A673 (cell line): ENCODE measurements around the gene TERB1. TPM values are rescaled to one million over a fixed set of nuclear protein-coding genes. Genes with fewer than 3 reads are reported as not detected.

Experiments used
- BruUV-seq: library from RNA; stranded (reverse); fragments of 400-500 nt; replicated peaks from 2 replicates; lab custom pipeline; 2021; lab: Mats Ljungman, UMichigan
- CTCF ChIA-PET: fragments of 300-600 bp; sonication (Branson Sonifier 250); formaldehyde crosslinking; loops from one replicate; lab custom pipeline; 2022; ENCODE audit warnings: antibody characterized with exemption; lab: Charles Lee
- POLR2A ChIA-PET: fragments of 300-600 bp; sonication (Branson Sonifier 250); formaldehyde crosslinking; loops from one replicate; lab custom pipeline; 2022; ENCODE audit warnings: antibody characterized with exemption; ENCODE audit not compliant: low non-redundant PET; lab: Charles Lee
- DNase-seq: peaks from one replicate; pipeline ENCODE4 v3.0.0-alpha.2; 2015; ENCODE audit warnings: low spot score
- H3K27ac ChIP-seq: fragments of 200-600 bp; sonication (generic); 2 replicates; pipeline ENCODE4 v1.5.1; 2016; ENCODE audit warnings: mixed run types, low read depth, mild to moderate bottlenecking, mixed read lengths, antibody characterized with exemption, low read length; ENCODE audit not compliant: poor library complexity, severe bottlenecking
- H3K27me3 ChIP-seq: fragments of 200-600 bp; sonication (generic); replicated peaks from 2 replicates; pipeline ENCODE4 v1.6.1; 2017; ENCODE audit warnings: mixed run types, low read depth, mild to moderate bottlenecking, mixed read lengths, antibody characterized with exemption, low read length; ENCODE audit not compliant: insufficient read depth, poor library complexity
- H3K36me3 ChIP-seq: fragments of 200-600 bp; sonication (generic); 2 replicates; pipeline ENCODE4 v1.6.1; 2016; ENCODE audit warnings: mixed run types, mild to moderate bottlenecking, mixed read lengths, antibody characterized with exemption, low read length; ENCODE audit not compliant: insufficient read depth, poor library complexity, severe bottlenecking
- H3K4me1 ChIP-seq: fragments of 200-600 bp; sonication (generic); 2 replicates; pipeline ENCODE4 v1.6.1; 2017; ENCODE audit warnings: mixed run types, mild to moderate bottlenecking, mixed read lengths, antibody characterized with exemption, low read length; ENCODE audit not compliant: insufficient read depth, poor library complexity, severe bottlenecking
- H3K4me3 ChIP-seq: fragments of 200-600 bp; sonication (generic); 2 replicates; pipeline ENCODE4 v1.5.1; 2016; ENCODE audit warnings: low read depth, mixed run types, mild to moderate bottlenecking, mixed read lengths, low read length; ENCODE audit not compliant: poor library complexity, severe bottlenecking
- H3K9me3 ChIP-seq: fragments of 200-600 bp; sonication (generic); 2 replicates; pipeline ENCODE4 v1.6.1; 2016; ENCODE audit warnings: mixed run types, low read depth, mild to moderate bottlenecking, mixed read lengths, antibody characterized with exemption, low read length; ENCODE audit not compliant: poor library complexity, severe bottlenecking
- CTCF ChIP-seq: fragments of 300-800, 200-600 bp; sonication (generic); conservative IDR thresholded peaks from 2 replicates; pipeline ENCODE4 v1.5.1; 2017; ENCODE audit warnings: low read depth, mild to moderate bottlenecking, antibody characterized with exemption, low read length, moderate library complexity, mixed read lengths
- EZH2 ChIP-seq: fragments of 200-600 bp; sonication (generic); IDR thresholded peaks from 2 replicates; pipeline ENCODE4 v1.6.1; 2017; ENCODE audit warnings: borderline replicate concordance, low read depth, mild to moderate bottlenecking, mixed read lengths, antibody characterized with exemption, low read length; ENCODE audit not compliant: poor library complexity, severe bottlenecking
- intact Hi-C: fragments of 100-400 bp; cut with micrococcal nuclease; formaldehyde crosslinking; loops from one replicate; pipeline ENCODE4 v1.10.0; 2022; ENCODE audit not compliant: unreplicated experiment
- total RNA-seq: library from RNA; stranded (reverse); gene quantifications from 2 replicates; pipeline ENCODE4 v1.2.3, GENCODE V29; 2021

TERB1 gene
- total RNA-seq, 1 experiment from 2014 or later, result not detected

GRCh38 chr16:66786551-66786950 lies 14.8 kb downstream of the TERB1 start:
- ChIA-PET POLR2A (no interaction called here), CTCF (no interaction called here)
- H3K4me3 ChIP-seq, result no peak overlapping the region
- H3K9me3 ChIP-seq, result no peaks in the 10 kb centered on the region
- TF ChIP-seq EZH2, result no peak
- no peak for TF ChIP-seq CTCF
- peaks cover 5% of the 10 kb centered on the region for H3K27me3 ChIP-seq
- no peak overlapping the region for H3K27ac ChIP-seq
- H3K36me3 ChIP-seq, result no peaks in the 10 kb centered on the region
- DNase-seq, result no peak
- H3K4me1 ChIP-seq, result no peaks in the 10 kb centered on the region
- intact Hi-C loops, result no loop called here
- BruUV-seq, result no TSS peak

- intact Hi-C loops, result no loop called here
- H3K9me3 ChIP-seq, result no peaks in the 10 kb centered on the region
- ChIA-PET POLR2A (no interaction called here), CTCF (interaction anchor here (1.1 kb wide), 1 partner anchor 54 kb away, joined by 3 read pairs; the partner anchor contains the start of gene NAE1)
- H3K36me3 ChIP-seq, result no peaks in the 10 kb centered on the region
- no peaks in the 10 kb centered on the region for H3K27me3 ChIP-seq
- no peaks in the 10 kb centered on the region for H3K4me1 ChIP-seq
- no TSS peak for BruUV-seq
- DNase-seq, result no peak
- H3K4me3 ChIP-seq, result no peak overlapping the region
- H3K27ac ChIP-seq, result no peak overlapping the region
- TF ChIP-seq CTCF, result no peak
- no peak for TF ChIP-seq EZH2
Observed at GRCh38 chr16:66776457-66776856, 24.9 kb downstream of the TERB1 start.

GRCh38 chr16:66774981-66775380 lies 26.4 kb downstream of the TERB1 start:
- DNase-seq, result no peak
- no peaks in the 10 kb centered on the region for H3K4me1 ChIP-seq
- intact Hi-C loops, result no loop called here
- H3K27ac ChIP-seq, result no peak overlapping the region
- no peaks in the 10 kb centered on the region for H3K9me3 ChIP-seq
- BruUV-seq, result no TSS peak
- TF ChIP-seq EZH2, result no peak
- no peaks in the 10 kb centered on the region for H3K36me3 ChIP-seq
- H3K4me3 ChIP-seq, result no peak overlapping the region
- CTCF ChIA-PET, result interaction anchor here (0.5 to 1.0 kb wide), 2 partner anchors 10 to 56 kb away, joined by 3 to 7 read pairs; partner anchors contain the start of gene NAE1
- no peaks in the 10 kb centered on the region for H3K27me3 ChIP-seq
- POLR2A ChIA-PET, result no interaction called here

- Histone ChIP-seq H3K27me3 (no peaks in the 10 kb centered on the region), H3K27ac (no peak overlapping the region), H3K4me1 (no peaks in the 10 kb centered on the region), H3K4me3 (no peak overlapping the region), H3K9me3 (no peaks in the 10 kb centered on the region), H3K36me3 (no peaks in the 10 kb centered on the region)
- DNase-seq, result no peak
- BruUV-seq, result no TSS peak
- intact Hi-C loops, result no loop called here
- CTCF ChIA-PET, result no interaction called here
- POLR2A ChIA-PET, result no interaction called here
- TF ChIP-seq EZH2, result no peak
- no peak for TF ChIP-seq CTCF
Observed at GRCh38 chr16:66758086-66758485, 43.3 kb downstream of the TERB1 start.
